CD4-positive, alpha-beta T cell treated with Interleukin-6 for 4 hours (primary cell): Measurements from ENCODE around the gene EIF4G3.
"Not testable (repeated sequence)": the region's sequence is repeated elsewhere in the genome, so short reads cannot be mapped to it uniquely, and the experiment has no call there.

ENCODE experiments used
- DNase-seq: peaks from one replicate; pipeline ENCODE4 v3.0.0-alpha.2; 2020; ENCODE audit warnings: mixed read lengths

Gene EIF4G3

GRCh38 chr1:21182181-21182731 is 5.6 kb upstream of the EIF4G3 start:
- no peak for DNase-seq

- DNase-seq: not testable (repeated sequence)
These were observed 1.6 kb upstream of the EIF4G3 start for GRCh38 chr1:21178271-21178670.

GRCh38 chr1:21175670-21176581 is 771 bp downstream of the EIF4G3 start:
- peak; percentile 53 for DNase-seq

- peak; percentile 46 for DNase-seq
These were observed 1.4 kb downstream of the EIF4G3 start for GRCh38 chr1:21175324-21175669.

- DNase-seq: no peak
These were observed 1.9 kb downstream of the EIF4G3 start for GRCh38 chr1:21174654-21175323.

GRCh38 chr1:21174230-21174629 is 2.5 kb downstream of the EIF4G3 start:
- no peak for DNase-seq

- DNase-seq: not testable (repeated sequence)
These were observed 3.6 kb downstream of the EIF4G3 start for GRCh38 chr1:21173096-21173495.

GRCh38 chr1:21170837-21171236 is 5.9 kb downstream of the EIF4G3 start:
- DNase-seq: not testable (repeated sequence)

- DNase-seq: no peak
These were observed 8.3 kb downstream of the EIF4G3 start for GRCh38 chr1:21168444-21168843.

- no peak for DNase-seq
These were observed 11.1 kb downstream of the EIF4G3 start for GRCh38 chr1:21165646-21166045.

- no peak for DNase-seq
These were observed 11.6 kb downstream of the EIF4G3 start for GRCh38 chr1:21165076-21165475.

GRCh38 chr1:21164266-21164665 is 12.4 kb downstream of the EIF4G3 start:
- no peak for DNase-seq

- DNase-seq: no peak
These were observed 13.8 kb downstream of the EIF4G3 start for GRCh38 chr1:21162740-21163464.

- DNase-seq: no peak
These were observed 14.9 kb downstream of the EIF4G3 start for GRCh38 chr1:21161842-21162241.

GRCh38 chr1:21160263-21160796 is 16.4 kb downstream of the EIF4G3 start:
- no peak for DNase-seq

GRCh38 chr1:21157868-21158267 is 18.8 kb downstream of the EIF4G3 start:
- no peak for DNase-seq

- no peak for DNase-seq
These were observed 19.6 kb downstream of the EIF4G3 start for GRCh38 chr1:21157054-21157453.

GRCh38 chr1:21156019-21156418 is 20.7 kb downstream of the EIF4G3 start:
- DNase-seq: no peak

- no peak for DNase-seq
These were observed 22.0 kb downstream of the EIF4G3 start for GRCh38 chr1:21154717-21155116.

GRCh38 chr1:21153388-21153787 is 23.3 kb downstream of the EIF4G3 start:
- DNase-seq: no peak

- DNase-seq: no peak
These were observed 24.1 kb downstream of the EIF4G3 start for GRCh38 chr1:21152423-21153100.

- DNase-seq: no peak
These were observed 26.8 kb downstream of the EIF4G3 start for GRCh38 chr1:21149855-21150432.
